PC-3 (cell line): Measurements from ENCODE around the gene SEPTIN2.

Experiments used
- CTCF ChIP-seq: fragments of 300-600 bp; sonication (generic); conservative IDR thresholded peaks from 2 replicates; pipeline ENCODE4 v1.5.1; 2017; ENCODE audit warnings: antibody characterized with exemption, low read depth, mild to moderate bottlenecking, low read length
- EZH2 ChIP-seq: fragments of 300-600 bp; sonication (generic); IDR thresholded peaks from one replicate; pipeline ENCODE4 v1.6.1; 2017; ENCODE audit warnings: antibody characterized with exemption, mild to moderate bottlenecking, low read length; ENCODE audit not compliant: unreplicated experiment

GRCh38 chr2:241312082-241312481 lies 3.6 kb upstream of the SEPTIN2 start:
- no peak for TF ChIP-seq CTCF
- no peak for TF ChIP-seq EZH2
